ENCODE data around the gene NVL. TPM values are rescaled to one million over a fixed set of nuclear protein-coding genes. Genes with fewer than 3 reads are reported as not detected.
"Not testable (repeated sequence)": the region's sequence is repeated elsewhere in the genome, so short reads cannot be mapped to it uniquely, and the experiment has no call there.

NVL gene
- 31.9 and 41.5 TPM in 2 replicates for total RNA-seq (2014; rRNA removed; shearing (Covaris generic))
- polyA plus RNA-seq (2014; cell fraction: nucleus; rRNA removed) = 52.9 and 72.8 TPM in 2 replicates

DNA sequence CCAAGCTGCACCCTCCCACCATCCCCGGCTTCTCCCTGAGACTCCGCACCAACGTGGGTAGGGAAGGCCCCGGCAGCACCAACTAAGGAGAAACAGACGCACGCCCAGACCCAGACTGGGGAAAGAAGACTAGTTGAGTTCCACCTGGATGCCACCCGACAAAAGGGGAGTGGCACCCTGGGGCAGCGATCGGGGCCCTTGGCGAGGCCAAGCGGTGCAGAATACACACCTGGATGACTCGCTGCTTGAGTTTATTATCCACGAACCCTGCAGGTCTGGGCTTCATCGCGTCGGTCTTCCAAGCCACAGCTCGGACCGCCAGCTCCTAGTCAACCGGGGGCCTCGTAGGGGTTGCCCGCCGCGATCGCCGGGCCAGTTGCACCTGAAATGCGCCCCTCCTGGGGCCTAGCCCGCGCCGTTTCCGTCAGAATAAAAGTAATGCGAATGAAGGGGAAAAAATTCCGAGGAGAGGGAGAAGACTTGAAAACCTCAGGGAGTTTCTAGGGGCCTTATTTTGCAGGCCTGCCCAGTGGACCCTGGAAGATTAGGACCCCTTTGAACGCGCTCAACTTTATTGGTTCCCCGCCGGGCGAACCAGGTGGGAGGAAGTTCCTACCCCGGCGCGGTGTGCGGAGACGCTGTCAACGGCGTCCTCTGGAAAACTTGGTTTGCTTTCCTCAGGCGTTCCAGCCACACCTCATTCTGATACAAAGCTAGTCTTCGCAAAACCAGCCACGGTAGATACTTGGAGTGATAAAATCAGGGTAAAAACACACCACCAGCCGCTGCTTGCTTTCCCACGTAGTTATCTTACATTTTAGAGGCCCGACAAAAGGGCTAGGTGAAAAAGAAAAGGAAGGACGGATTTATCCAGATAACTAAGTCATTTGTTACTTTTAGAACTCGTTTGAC, at the start of gene NVL:
NVL (minus strand) TSS at position 331 of the 912 bp plus-strand sequence; CDS start at position 286, 45 bp downstream.
- DNase-seq (ENCODE audit: extremely low read depth, low read depth) = peak; percentile 88

DNA sequence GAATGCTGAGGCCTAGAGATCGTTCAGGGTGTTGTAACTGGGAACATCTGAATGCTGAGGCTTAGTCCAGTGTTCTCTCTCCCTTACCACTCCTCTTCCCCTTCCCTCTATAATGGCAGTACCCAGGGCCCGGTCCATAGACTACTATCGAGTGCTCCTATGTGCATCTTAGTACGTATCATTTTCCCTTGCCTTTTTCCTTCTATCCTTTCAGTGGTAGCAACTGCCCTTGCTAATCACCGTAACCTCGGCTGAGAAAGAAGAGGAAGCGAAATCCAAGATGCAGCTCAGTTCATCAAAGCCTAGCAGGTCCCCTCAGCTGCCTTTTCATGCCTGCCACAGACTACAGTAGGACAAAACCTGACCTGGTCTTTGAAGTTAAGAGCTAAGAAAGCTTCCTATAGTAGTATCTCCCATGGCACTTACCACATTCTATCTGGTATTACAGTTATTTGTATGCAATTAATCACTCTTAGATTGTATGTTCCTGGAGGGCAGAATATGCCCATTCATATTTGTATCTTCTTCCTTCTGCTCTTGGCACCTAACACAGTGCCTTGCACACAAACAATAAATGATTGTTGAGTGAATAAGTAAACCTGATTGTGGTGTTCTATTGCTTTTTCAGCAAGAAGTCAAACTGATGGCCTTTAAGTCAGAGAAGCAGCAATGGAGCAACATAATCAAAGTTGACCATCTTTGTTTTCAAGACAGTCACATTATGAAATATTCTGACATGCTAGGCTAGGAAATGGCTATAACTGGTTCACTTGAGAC, 49.1 kb upstream of the NVL start:
- DNase-seq (ENCODE audit: extremely low read depth, low read depth) = no peak

DNA sequence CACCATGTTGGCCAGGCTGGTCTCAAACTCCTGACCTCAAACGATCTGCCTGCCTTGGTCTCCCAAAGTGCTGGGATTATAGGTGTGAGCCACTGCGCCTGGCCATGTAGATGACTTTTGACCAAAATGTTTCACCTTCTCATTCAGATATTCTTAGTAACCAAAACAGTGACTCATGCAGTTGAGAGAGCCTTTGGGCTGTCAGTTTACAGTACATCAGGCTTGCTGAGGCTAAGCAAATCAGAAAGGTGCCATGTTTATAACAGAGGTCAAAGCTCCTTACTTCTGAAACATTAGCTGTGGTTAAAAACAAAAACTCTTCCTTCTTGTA, 47.7 kb upstream of the NVL start:
- DNase-seq (ENCODE audit: extremely low read depth, low read depth) = no peak

DNA sequence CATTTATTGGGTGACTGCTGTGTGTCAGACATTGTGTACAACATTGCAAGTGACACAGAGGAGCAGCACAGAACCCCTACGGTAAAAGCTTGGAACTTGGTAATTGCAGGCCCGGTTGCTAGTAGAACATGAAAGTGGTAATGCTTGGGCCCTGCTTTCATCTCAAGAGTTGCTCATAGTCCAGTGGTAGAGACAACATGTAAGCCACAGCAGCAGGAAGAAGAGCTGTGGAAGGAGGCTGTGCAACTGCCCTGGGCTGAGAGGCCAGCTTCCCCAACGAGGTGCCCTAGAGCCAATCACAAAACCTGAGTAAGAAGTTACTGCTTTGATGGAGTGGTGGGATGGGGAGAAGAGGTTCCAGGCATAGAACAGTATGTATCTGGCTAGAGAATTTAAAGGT, 45.1 kb upstream of the NVL start:
- no peak for DNase-seq (ENCODE audit: extremely low read depth, low read depth)

DNA sequence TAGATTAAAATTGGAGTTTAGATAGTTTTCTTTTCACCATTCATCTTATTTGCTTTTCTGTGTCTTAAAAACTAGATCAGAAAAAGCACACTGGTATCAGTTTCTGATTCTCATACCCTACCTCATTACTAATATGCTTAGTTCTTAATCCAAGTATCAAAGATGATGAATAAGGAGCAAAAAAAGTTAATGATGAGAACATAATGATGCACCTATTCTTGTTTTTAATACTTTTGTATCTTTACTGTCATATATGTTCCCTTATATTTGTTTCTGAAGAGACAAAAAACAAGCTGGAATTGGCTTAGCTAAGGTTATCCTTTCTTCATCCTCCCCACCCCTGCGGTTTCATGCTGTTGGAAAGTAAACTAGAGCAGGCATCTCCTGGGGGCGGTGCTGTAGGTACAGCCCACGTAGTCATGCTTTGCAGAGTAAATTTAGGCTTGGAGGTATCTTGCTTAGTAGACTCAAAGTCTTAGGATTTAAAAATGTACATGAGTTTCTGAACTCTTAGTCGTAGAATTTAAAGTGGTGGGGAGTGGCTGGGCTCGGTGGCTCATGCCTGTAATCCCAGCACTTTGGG, 43.1 kb upstream of the NVL start:
- no peak for DNase-seq (ENCODE audit: extremely low read depth, low read depth)

DNA sequence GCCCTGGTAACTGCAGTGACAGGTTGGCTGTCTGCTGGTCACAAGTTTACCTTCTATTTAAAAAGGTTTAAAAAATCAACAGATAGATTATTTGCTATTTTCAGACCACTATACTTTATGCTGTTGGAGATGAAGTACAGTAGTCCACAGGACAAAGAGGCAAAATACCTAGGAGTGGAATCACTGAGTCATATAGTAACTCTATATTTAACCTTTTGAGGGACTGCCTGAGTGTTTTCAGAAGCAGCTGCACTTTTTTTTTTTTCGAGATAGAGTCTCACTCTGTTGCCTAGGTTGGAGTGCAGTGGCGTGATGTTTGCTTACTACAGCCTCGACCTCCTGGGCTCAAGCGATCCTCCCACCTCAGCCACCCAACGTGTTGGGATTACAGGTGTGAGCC, 38.4 kb upstream of the NVL start:
- DNase-seq (ENCODE audit: extremely low read depth, low read depth) = no peak

DNA sequence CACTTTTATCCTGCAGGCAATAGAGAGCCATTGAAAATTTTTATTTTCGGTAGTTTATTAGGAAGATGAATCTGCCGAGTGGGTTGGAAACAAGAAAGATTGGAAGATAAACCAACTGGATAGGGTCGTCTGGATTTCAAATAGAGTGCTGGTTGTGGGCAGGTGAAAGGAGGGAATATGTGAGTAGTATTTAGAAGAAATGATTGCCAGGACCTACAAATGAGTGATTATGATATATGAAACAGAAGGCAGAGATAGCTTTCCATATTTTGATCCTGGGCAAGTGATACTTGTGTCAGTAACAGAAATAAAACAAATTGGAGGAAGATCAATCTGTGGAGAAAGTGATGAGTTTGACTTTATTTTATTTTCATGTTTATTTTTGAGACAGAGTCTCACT, 29.2 kb upstream of the NVL start:
- no peak for DNase-seq (ENCODE audit: extremely low read depth, low read depth)

- DNase-seq (ENCODE audit: extremely low read depth, low read depth) = no peak
These were observed 28.3 kb upstream of the NVL start for GRCh38 chr1:224358237-224358636.

- DNase-seq (ENCODE audit: extremely low read depth, low read depth) = peak; percentile 28
These were observed 27.7 kb upstream of the NVL start for GRCh38 chr1:224357626-224358124.

GRCh38 chr1:224356685-224357625, 27.0 kb upstream of the NVL start, which contains the start of gene CNIH4:
Gene CNIH4 (plus strand): TSS chr1:224356879. CDS start chr1:224356925, 46 bp downstream.
- peak; percentile 97 for DNase-seq (ENCODE audit: extremely low read depth, low read depth)

GRCh38 chr1:224353975-224354925, 24.3 kb upstream of the NVL start:
- DNase-seq (ENCODE audit: extremely low read depth, low read depth) = no peak

- DNase-seq (ENCODE audit: extremely low read depth, low read depth) = not testable (repeated sequence)
These were observed 22.6 kb upstream of the NVL start for GRCh38 chr1:224352436-224353085.

DNA sequence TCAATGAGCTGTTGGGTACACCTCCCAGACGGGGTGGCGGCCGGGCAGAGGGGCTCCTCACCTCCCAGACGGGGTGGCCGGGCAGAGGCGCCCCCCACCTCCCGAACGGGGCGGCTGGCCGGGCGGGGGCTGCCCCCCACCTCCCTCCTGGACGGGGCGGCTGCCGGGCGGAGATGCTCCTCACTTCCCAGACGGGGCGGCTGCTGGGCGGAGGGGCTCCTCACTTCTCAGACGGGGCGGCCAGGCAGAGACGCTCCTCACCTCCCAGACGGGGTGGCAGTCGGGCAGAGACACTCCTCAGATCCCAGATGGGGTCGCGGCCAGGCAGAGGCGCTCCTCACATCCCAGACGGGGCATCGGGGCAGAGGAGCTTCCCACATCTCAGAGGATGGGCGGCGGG, 19.7 kb upstream of the NVL start:
- not testable (repeated sequence) for DNase-seq (ENCODE audit: extremely low read depth, low read depth)

- DNase-seq (ENCODE audit: extremely low read depth, low read depth) = no peak
These were observed 18.2 kb upstream of the NVL start for GRCh38 chr1:224348137-224348536.

GRCh38 chr1:224343679-224344078, 13.7 kb upstream of the NVL start:
- no peak for DNase-seq (ENCODE audit: extremely low read depth, low read depth)

DNA sequence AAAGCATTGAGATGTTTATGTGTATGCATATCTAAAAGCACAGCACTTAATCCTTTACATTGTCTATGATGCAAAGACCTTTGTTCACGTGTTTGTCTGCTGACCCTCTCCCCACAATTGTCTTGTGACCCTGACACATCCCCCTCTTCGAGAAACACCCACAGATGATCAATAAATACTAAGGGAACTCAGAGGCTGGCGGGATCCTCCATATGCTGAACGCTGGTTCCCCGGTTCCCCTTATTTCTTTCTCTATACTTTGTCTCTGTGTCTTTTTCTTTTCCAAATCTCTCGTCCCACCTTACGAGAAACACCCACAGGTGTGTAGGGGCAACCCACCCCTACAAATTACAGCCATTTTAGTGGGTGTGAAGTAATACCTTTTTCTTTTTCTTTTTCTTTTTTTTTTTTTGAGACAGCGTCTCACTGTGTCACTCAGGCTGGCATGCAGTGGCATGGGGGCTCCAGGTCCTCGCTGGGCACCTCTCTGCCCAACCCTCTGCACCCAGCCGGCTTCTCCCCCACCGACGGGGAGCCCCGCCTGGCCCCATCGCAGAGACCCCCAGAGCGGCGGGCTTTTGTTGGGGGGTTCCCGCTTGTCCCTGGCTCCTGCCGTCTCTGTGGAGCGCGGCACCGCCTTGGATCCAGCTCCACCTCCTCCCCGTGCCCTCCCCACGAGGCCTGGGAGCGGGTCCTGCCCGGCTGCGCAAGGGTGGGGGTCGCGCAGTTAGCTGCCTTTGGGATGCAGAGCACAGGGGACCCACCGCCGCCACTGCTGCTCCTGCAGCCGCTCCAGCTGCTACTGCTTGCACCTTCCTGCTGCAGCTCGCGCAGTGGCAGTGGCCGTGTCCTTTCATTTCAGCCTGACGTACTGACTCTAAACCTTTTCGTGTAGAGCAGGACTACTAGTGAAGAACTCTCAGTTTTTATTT, 10.7 kb upstream of the NVL start:
- not testable (repeated sequence) for DNase-seq (ENCODE audit: extremely low read depth, low read depth)

- no peak for DNase-seq (ENCODE audit: extremely low read depth, low read depth)
These were observed 9.6 kb upstream of the NVL start for GRCh38 chr1:224339442-224340033.

Measured in NCI-H460 (cell line).